HG02571 (cell line): ENCODE data around the gene PCDH9.
"Not testable (repeated sequence)": the region's sequence is repeated elsewhere in the genome, so short reads cannot be mapped to it uniquely, and the experiment has no call there.

ENCODE experiments used
- ATAC-seq: cut with Tn5 transposase; IDR thresholded peaks from one replicate; pipeline ENCODE4 v1.9.1; 2021; ENCODE audit warnings: mild to moderate bottlenecking, moderate library complexity; ENCODE audit not compliant: unreplicated experiment

The PCDH9 gene

GRCh38 chr13:66627512-66627911 lies 602.6 kb downstream of the PCDH9 start:
- ATAC-seq = no peak

GRCh38 chr13:66624302-66624701 lies 605.8 kb downstream of the PCDH9 start:
- ATAC-seq = no peak

- ATAC-seq = no peak
Observed at GRCh38 chr13:66623129-66623820, 606.9 kb downstream of the PCDH9 start.

- ATAC-seq = not testable (repeated sequence)
Observed at GRCh38 chr13:66621906-66622447, 608.2 kb downstream of the PCDH9 start.

- no peak for ATAC-seq
Observed at GRCh38 chr13:66618702-66619101, 611.4 kb downstream of the PCDH9 start.

GRCh38 chr13:66617786-66618185 lies 612.4 kb downstream of the PCDH9 start:
- no peak for ATAC-seq

GRCh38 chr13:66612983-66613382 lies 617.2 kb downstream of the PCDH9 start:
- ATAC-seq = no peak

- no peak for ATAC-seq
Observed at GRCh38 chr13:66586489-66586888, 643.6 kb downstream of the PCDH9 start.

GRCh38 chr13:66585669-66586203 lies 644.4 kb downstream of the PCDH9 start:
- ATAC-seq = no peak

- ATAC-seq = no peak
Observed at GRCh38 chr13:66581675-66582074, 648.5 kb downstream of the PCDH9 start.

GRCh38 chr13:66578305-66578704 lies 651.8 kb downstream of the PCDH9 start:
- ATAC-seq = no peak

- no peak for ATAC-seq
Observed at GRCh38 chr13:66577358-66577757, 652.8 kb downstream of the PCDH9 start.

- ATAC-seq = no peak
Observed at GRCh38 chr13:66576381-66576780, 653.8 kb downstream of the PCDH9 start.

- ATAC-seq = no peak
Observed at GRCh38 chr13:66574606-66575005, 655.5 kb downstream of the PCDH9 start.

- no peak for ATAC-seq
Observed at GRCh38 chr13:66567899-66568612, 662.1 kb downstream of the PCDH9 start.

- ATAC-seq = no peak
Observed at GRCh38 chr13:66565279-66565678, 664.9 kb downstream of the PCDH9 start.

GRCh38 chr13:66563076-66563475 lies 667.1 kb downstream of the PCDH9 start:
- ATAC-seq = no peak

GRCh38 chr13:66562054-66562453 lies 668.1 kb downstream of the PCDH9 start:
- no peak for ATAC-seq

GRCh38 chr13:66560991-66561390 lies 669.1 kb downstream of the PCDH9 start:
- ATAC-seq = no peak

- ATAC-seq = no peak
Observed at GRCh38 chr13:66560189-66560588, 669.9 kb downstream of the PCDH9 start.

GRCh38 chr13:66559093-66559492 lies 671.0 kb downstream of the PCDH9 start:
- ATAC-seq = no peak

GRCh38 chr13:66558506-66558905 lies 671.6 kb downstream of the PCDH9 start:
- no peak for ATAC-seq
